Astrocyte (in vitro differentiated cells and primary cell): ENCODE measurements around the gene LGMN. TPM values are rescaled to one million over a fixed set of nuclear protein-coding genes. Genes with fewer than 3 reads are reported as not detected.

Experiments used
- DNase-seq: peaks from one replicate; pipeline ENCODE4 v3.0.0-alpha.2; 2010; ENCODE audit warnings: low read depth
- FAIRE-seq: peaks from 2 replicates; lab custom pipeline; 2011; peaks lifted over from hg19 to GRCh38; lab: Jason Lieb, UNC
- H2AFZ ChIP-seq: 2 replicates; pipeline ENCODE4 v1.6.0; 2012; ENCODE audit warnings: low read depth, low read length, inconsistent platforms
- H3K27ac ChIP-seq: 2 replicates; pipeline ENCODE4 v1.5.1; 2011; ENCODE audit warnings: low read depth, low read length, inconsistent platforms
- H3K27me3 ChIP-seq: 2 replicates; pipeline ENCODE4 v1.6.0; 2011; ENCODE audit warnings: low read length, inconsistent platforms; ENCODE audit not compliant: insufficient read depth
- H3K36me3 ChIP-seq: 2 replicates; pipeline ENCODE4 v1.5.1; 2011; ENCODE audit warnings: low read length, inconsistent platforms; ENCODE audit not compliant: insufficient read depth
- H3K4me1 ChIP-seq: 2 replicates; pipeline ENCODE4 v1.5.1; 2011; ENCODE audit warnings: low read length, inconsistent platforms; ENCODE audit not compliant: insufficient read depth
- H3K4me2 ChIP-seq: 2 replicates; pipeline ENCODE4 v1.6.0; 2012; ENCODE audit warnings: low read length, inconsistent platforms
- H3K4me3 ChIP-seq: 2 replicates; pipeline ENCODE4 v1.5.1; 2011; ENCODE audit warnings: low read depth, mild to moderate bottlenecking, low read length, inconsistent platforms; ENCODE audit not compliant: insufficient read depth
- H3K79me2 ChIP-seq: 2 replicates; pipeline ENCODE4 v1.6.0; 2012; ENCODE audit warnings: mild to moderate bottlenecking, low read length, inconsistent platforms; ENCODE audit not compliant: insufficient read depth
- H3K9ac ChIP-seq: 2 replicates; pipeline ENCODE4 v1.6.0; 2012; ENCODE audit warnings: mild to moderate bottlenecking, low read length, inconsistent platforms
- H3K9me3 ChIP-seq: 2 replicates; pipeline ENCODE4 v1.5.1; 2012; ENCODE audit warnings: low read depth, mild to moderate bottlenecking, low read length, inconsistent platforms; ENCODE audit not compliant: insufficient read depth
- H4K20me1 ChIP-seq: 2 replicates; pipeline ENCODE4 v1.6.0; 2012; ENCODE audit warnings: low read length, inconsistent platforms; ENCODE audit not compliant: insufficient read depth
- H3K27ac Mint-ChIP-seq: one replicate; pipeline ENCODE4 v1.8.0; 2021; ENCODE audit warnings: mild to moderate bottlenecking, mixed read lengths; ENCODE audit not compliant: unreplicated experiment
- H3K27me3 Mint-ChIP-seq: one replicate; pipeline ENCODE4 v1.8.0; 2021; ENCODE audit warnings: low read depth, mixed read lengths; ENCODE audit not compliant: unreplicated experiment
- H3K36me3 Mint-ChIP-seq: one replicate; pipeline ENCODE4 v1.8.0; 2021; ENCODE audit warnings: low read depth, mixed read lengths; ENCODE audit not compliant: unreplicated experiment
- H3K4me1 Mint-ChIP-seq: one replicate; pipeline ENCODE4 v1.8.0; 2021; ENCODE audit warnings: low read depth, mixed read lengths; ENCODE audit not compliant: unreplicated experiment
- H3K4me3 Mint-ChIP-seq: one replicate; pipeline ENCODE4 v1.8.0; 2021; ENCODE audit warnings: mild to moderate bottlenecking, moderate library complexity, mixed read lengths; ENCODE audit not compliant: unreplicated experiment
- H3K9me3 Mint-ChIP-seq: one replicate; pipeline ENCODE4 v1.8.0; 2021; ENCODE audit warnings: mild to moderate bottlenecking, mixed read lengths; ENCODE audit not compliant: unreplicated experiment
- EZH2 ChIP-seq: IDR thresholded peaks from 2 replicates; pipeline ENCODE4 v1.6.1; 2012; ENCODE audit warnings: mild to moderate bottlenecking, low read length, inconsistent platforms; ENCODE audit not compliant: insufficient read depth
- total RNA-seq: library from RNA; stranded (reverse); gene quantifications from 2 replicates; pipeline ENCODE4 v1.2.1, GENCODE V29; 2021
- TF ChIP-seq, protein P1 (sequence below): IDR thresholded peaks from 2 replicates; pipeline ENCODE4 v1.5.1; 2011; ENCODE audit warnings: low read depth, mild to moderate bottlenecking, inconsistent platforms, low read length, moderate library complexity; ENCODE audit not compliant: insufficient read depth

The LGMN gene
- total RNA-seq, 1 donor from 2014 or later, result 232 TPM

GRCh38 chr14:92704036-92704804, 44.2 kb downstream of the LGMN start:
- no peak overlapping the region for H3K4me3 Mint-ChIP-seq
- Histone ChIP-seq H3K27ac (no peak overlapping the region), H3K4me1 (peaks cover 6% of the 10 kb centered on the region), H3K36me3 (peaks cover 3% of the 10 kb centered on the region), H3K4me2 (no peak overlapping the region), H3K27me3 (no peaks in the 10 kb centered on the region), H3K9me3 (no peaks in the 10 kb centered on the region), H2AFZ (no peak overlapping the region), H3K4me3 (no peak overlapping the region), H3K9ac (no peak overlapping the region), H4K20me1 (no peaks in the 10 kb centered on the region), H3K79me2 (no peaks in the 10 kb centered on the region)
- TF ChIP-seq, protein P1, sequence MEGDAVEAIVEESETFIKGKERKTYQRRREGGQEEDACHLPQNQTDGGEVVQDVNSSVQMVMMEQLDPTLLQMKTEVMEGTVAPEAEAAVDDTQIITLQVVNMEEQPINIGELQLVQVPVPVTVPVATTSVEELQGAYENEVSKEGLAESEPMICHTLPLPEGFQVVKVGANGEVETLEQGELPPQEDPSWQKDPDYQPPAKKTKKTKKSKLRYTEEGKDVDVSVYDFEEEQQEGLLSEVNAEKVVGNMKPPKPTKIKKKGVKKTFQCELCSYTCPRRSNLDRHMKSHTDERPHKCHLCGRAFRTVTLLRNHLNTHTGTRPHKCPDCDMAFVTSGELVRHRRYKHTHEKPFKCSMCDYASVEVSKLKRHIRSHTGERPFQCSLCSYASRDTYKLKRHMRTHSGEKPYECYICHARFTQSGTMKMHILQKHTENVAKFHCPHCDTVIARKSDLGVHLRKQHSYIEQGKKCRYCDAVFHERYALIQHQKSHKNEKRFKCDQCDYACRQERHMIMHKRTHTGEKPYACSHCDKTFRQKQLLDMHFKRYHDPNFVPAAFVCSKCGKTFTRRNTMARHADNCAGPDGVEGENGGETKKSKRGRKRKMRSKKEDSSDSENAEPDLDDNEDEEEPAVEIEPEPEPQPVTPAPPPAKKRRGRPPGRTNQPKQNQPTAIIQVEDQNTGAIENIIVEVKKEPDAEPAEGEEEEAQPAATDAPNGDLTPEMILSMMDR, result no peak
- no peak for TF ChIP-seq EZH2
- peaks cover 6% of the 10 kb centered on the region for H3K27me3 Mint-ChIP-seq
- peaks cover 36% of the 10 kb centered on the region for H3K36me3 Mint-ChIP-seq
- H3K27ac Mint-ChIP-seq, result no peak overlapping the region
- H3K9me3 Mint-ChIP-seq, result no peaks in the 10 kb centered on the region
- no peak for DNase-seq
- no peaks in the 10 kb centered on the region for H3K4me1 Mint-ChIP-seq
- FAIRE-seq, result no peak

DNA sequence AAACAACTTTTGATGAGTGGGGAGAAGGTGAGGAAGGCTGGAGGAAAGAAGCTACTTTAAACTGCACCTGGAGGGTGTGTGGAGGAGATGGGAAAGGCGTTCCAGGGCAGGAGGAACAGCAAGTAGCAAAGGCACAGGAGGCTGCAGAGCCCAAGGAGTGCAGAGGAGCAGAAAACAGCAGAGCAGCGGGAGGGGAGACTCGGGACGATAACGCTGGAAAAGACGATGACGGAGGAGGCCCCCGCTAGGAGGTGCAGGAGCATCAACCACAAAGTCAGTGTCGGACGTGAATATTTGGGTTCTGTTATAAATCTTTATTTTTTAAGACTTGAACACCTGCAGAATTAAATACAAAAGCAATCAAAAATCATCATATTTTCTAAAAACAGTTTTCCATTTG, 44.9 kb downstream of the LGMN start:
- TF ChIP-seq, protein P1, result no peak
- TF ChIP-seq EZH2, result no peak
- no peaks in the 10 kb centered on the region for H3K9me3 ChIP-seq
- H3K79me2 ChIP-seq, result no peaks in the 10 kb centered on the region
- H3K4me2 ChIP-seq, result no peak overlapping the region
- no peak overlapping the region for H3K9ac ChIP-seq
- H3K27me3 ChIP-seq, result peaks cover under 1% of the 10 kb centered on the region
- Mint-ChIP-seq H3K27me3 (peaks cover 6% of the 10 kb centered on the region), H3K27ac (no peak overlapping the region), H3K9me3 (no peaks in the 10 kb centered on the region), H3K36me3 (peaks cover 36% of the 10 kb centered on the region), H3K4me3 (no peak overlapping the region), H3K4me1 (no peaks in the 10 kb centered on the region)
- H2AFZ ChIP-seq, result no peak overlapping the region
- no peak overlapping the region for H3K27ac ChIP-seq
- H3K4me1 ChIP-seq, result no peaks in the 10 kb centered on the region
- FAIRE-seq (no peak), DNase-seq (no peak)
- H4K20me1 ChIP-seq, result no peaks in the 10 kb centered on the region
- H3K4me3 ChIP-seq, result no peak overlapping the region
- peaks cover 3% of the 10 kb centered on the region for H3K36me3 ChIP-seq

GRCh38 chr14:92702441-92702918, 45.9 kb downstream of the LGMN start:
- Histone ChIP-seq H3K79me2 (no peaks in the 10 kb centered on the region), H4K20me1 (no peaks in the 10 kb centered on the region), H3K27me3 (peaks cover 11% of the 10 kb centered on the region), H3K9ac (no peak overlapping the region), H3K4me2 (no peak overlapping the region), H3K4me1 (no peaks in the 10 kb centered on the region), H2AFZ (no peak overlapping the region), H3K4me3 (no peak overlapping the region), H3K9me3 (no peaks in the 10 kb centered on the region), H3K36me3 (peaks cover 3% of the 10 kb centered on the region), H3K27ac (no peak overlapping the region)
- Mint-ChIP-seq H3K4me1 (no peaks in the 10 kb centered on the region), H3K27ac (no peak overlapping the region), H3K27me3 (peaks cover 8% of the 10 kb centered on the region), H3K9me3 (no peaks in the 10 kb centered on the region), H3K4me3 (no peak overlapping the region), H3K36me3 (peaks cover 36% of the 10 kb centered on the region)
- TF ChIP-seq EZH2, result no peak
- TF ChIP-seq, protein P1, result no peak
- FAIRE-seq (no peak), DNase-seq (no peak)
